GM21619 (cell line): ENCODE measurements around the gene ANO9.

Experiments used
- ATAC-seq: cut with Tn5 transposase; IDR thresholded peaks from one replicate; pipeline ENCODE4 v1.9.1; 2021; ENCODE audit not compliant: unreplicated experiment

Gene ANO9

GRCh38 chr11:372809-373715 lies 68.7 kb downstream of the ANO9 start:
- ATAC-seq: no peak

- no peak for ATAC-seq
Observed at GRCh38 chr11:371716-372590, 69.9 kb downstream of the ANO9 start.

GRCh38 chr11:371051-371450 lies 70.8 kb downstream of the ANO9 start:
- ATAC-seq: no peak

GRCh38 chr11:370070-370941 lies 71.5 kb downstream of the ANO9 start:
- ATAC-seq: no peak

- ATAC-seq: no peak
Observed at GRCh38 chr11:369336-370018, 72.3 kb downstream of the ANO9 start, which contains the start of gene B4GALNT4. B4GALNT4 (plus strand) TSS chr11:369499; CDS start chr11:369804, 305 bp downstream.

- no peak for ATAC-seq
Observed at GRCh38 chr11:368414-369335, 73.1 kb downstream of the ANO9 start.

- ATAC-seq: no peak
Observed at GRCh38 chr11:367956-368413, 73.8 kb downstream of the ANO9 start.
